Measurements from ENCODE around the gene FAU.

Gene FAU

GRCh38 chr11:65163684-65164083 lies 41.8 kb upstream of the FAU start:
- no peak for DNase-seq (ENCODE audit: low read depth)
- TF ChIP-seq CTCF (conservative IDR thresholded peaks at IDR 0.05; ENCODE audit: low read depth, low read length) = no peak
- no peak overlapping the region for H3K4me3 ChIP-seq (ENCODE audit: low read length)

GRCh38 chr11:65160643-65161042 lies 38.7 kb upstream of the FAU start:
- TF ChIP-seq CTCF (conservative IDR thresholded peaks at IDR 0.05; ENCODE audit: low read depth, low read length) = no peak
- H3K4me3 ChIP-seq (ENCODE audit: low read length) = no peak overlapping the region
- no peak for DNase-seq (ENCODE audit: low read depth)

- no peak for DNase-seq (ENCODE audit: low read depth)
- no peak overlapping the region for H3K4me3 ChIP-seq (ENCODE audit: low read length)
- TF ChIP-seq CTCF (conservative IDR thresholded peaks at IDR 0.05; ENCODE audit: low read depth, low read length) = no peak
Observed at GRCh38 chr11:65159012-65159411, 37.1 kb upstream of the FAU start.

GRCh38 chr11:65157336-65157735 lies 35.4 kb upstream of the FAU start:
- no peak for DNase-seq (ENCODE audit: low read depth)
- no peak for TF ChIP-seq CTCF (conservative IDR thresholded peaks at IDR 0.05; ENCODE audit: low read depth, low read length)
- H3K4me3 ChIP-seq (ENCODE audit: low read length) = no peak overlapping the region

GRCh38 chr11:65156926-65157325 lies 35.0 kb upstream of the FAU start:
- no peak overlapping the region for H3K4me3 ChIP-seq (ENCODE audit: low read length)
- DNase-seq (ENCODE audit: low read depth) = no peak
- no peak for TF ChIP-seq CTCF (conservative IDR thresholded peaks at IDR 0.05; ENCODE audit: low read depth, low read length)

- no peak overlapping the region for H3K4me3 ChIP-seq (ENCODE audit: low read length)
- no peak for DNase-seq (ENCODE audit: low read depth)
- TF ChIP-seq CTCF (conservative IDR thresholded peaks at IDR 0.05; ENCODE audit: low read depth, low read length) = no peak
Observed at GRCh38 chr11:65156256-65156655, 34.3 kb upstream of the FAU start.

GRCh38 chr11:65152122-65152521 lies 30.2 kb upstream of the FAU start:
- no peak for DNase-seq (ENCODE audit: low read depth)
- TF ChIP-seq CTCF (conservative IDR thresholded peaks at IDR 0.05; ENCODE audit: low read depth, low read length) = no peak
- H3K4me3 ChIP-seq (ENCODE audit: low read length) = no peak overlapping the region
